ENCODE data around the gene LMAN1L. TPM values are rescaled to one million over a fixed set of nuclear protein-coding genes. Genes with fewer than 3 reads are reported as not detected.

The LMAN1L gene
- total RNA-seq, 1 experiment from 2014 or later, result not detected

DNA sequence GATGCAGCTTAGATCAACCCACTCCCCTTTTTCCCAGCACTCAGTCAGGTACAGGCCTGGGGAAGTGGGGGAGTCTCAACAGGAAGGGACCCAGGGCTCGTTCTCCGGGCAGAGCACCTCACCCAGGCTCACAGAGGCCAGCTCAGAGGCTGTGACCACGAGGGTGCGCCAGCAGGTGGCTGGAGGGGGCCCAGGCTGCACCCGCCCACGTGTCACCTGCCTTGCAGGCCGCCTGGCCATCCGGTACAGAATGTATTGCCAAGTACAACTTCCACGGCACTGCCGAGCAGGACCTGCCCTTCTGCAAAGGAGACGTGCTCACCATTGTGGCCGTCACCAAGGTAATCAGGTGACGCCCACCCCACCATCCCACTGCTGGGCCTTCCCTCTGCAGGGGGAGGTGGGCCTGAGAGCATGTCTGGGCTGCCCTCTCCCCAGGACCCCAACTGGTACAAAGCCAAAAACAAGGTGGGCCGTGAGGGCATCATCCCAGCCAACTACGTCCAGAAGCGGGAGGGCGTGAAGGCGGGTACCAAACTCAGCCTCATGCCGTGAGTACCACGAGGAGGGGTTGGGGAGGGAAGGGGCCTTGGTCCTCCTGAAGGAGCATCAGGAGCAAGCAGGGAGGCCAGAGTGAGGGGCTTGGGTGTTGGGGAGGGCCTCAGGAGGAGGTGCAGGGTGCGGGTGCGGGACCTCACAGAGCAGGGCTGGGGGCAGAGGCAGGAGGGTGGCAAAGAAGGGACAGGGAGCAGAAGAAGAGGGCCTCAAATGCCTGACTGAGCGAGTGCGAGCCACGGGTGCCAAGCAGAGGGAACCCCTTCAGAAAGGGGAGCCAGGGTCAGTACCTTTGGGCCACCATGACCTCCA is 14.0 kb upstream of the LMAN1L start:
- ChIA-PET CTCF (interaction anchor here (0.6 to 4.9 kb wide), 17 partner anchors 9 to 168 kb away, joined by 3 to 101 read pairs (median 7); partner anchors contain the start of genes CPLX3 and CSK), POLR2A (no interaction called here)
- Mint-ChIP-seq H3K36me3 (peaks cover 7% of the 10 kb centered on the region; the same call in 1 of the 2 replicates), H3K4me1 (0 out of 2 replicates have a peak, but pooled peaks cover 2% of the 10 kb centered on the region), H3K4me3 (no peak overlapping the region), H3K9me3 (no peaks in the 10 kb centered on the region), H3K27ac (no peak overlapping the region; the same call in 1 of the 2 replicates), H3K27me3 (ENCODE audit: low read depth) (no peaks in the 10 kb centered on the region)
- ATAC-seq (no peak), DNase-seq (ENCODE audit: low spot score) (no peak)
- TF ChIP-seq GABPB1 (CRISPR knock-in tag; IDR thresholded peaks at IDR 0.05) (no peak), TCF7 (CRISPR knock-in tag; IDR thresholded peaks at IDR 0.05; ENCODE audit: low read depth) (no peak), ESRRA (CRISPR knock-in tag; IDR thresholded peaks at IDR 0.05; ENCODE audit: borderline replicate concordance) (no peak), FOXK1 (CRISPR knock-in tag; IDR thresholded peaks at IDR 0.05) (no peak), KAT7 (CRISPR knock-in tag; IDR thresholded peaks at IDR 0.05; ENCODE audit: borderline replicate concordance) (no peak), NFYB (CRISPR knock-in tag; conservative IDR thresholded peaks at IDR 0.05; ENCODE audit: low read depth) (no peak), NFATC4 (CRISPR knock-in tag; IDR thresholded peaks at IDR 0.05) (no peak), ZNF263 (CRISPR knock-in tag; IDR thresholded peaks at IDR 0.05; ENCODE audit: low read depth) (no peak), IRF2 (CRISPR knock-in tag; IDR thresholded peaks at IDR 0.05; ENCODE audit: borderline replicate concordance, low read depth) (no peak), CREB1 (CRISPR knock-in tag; IDR thresholded peaks at IDR 0.05) (no peak), ZNF219 (CRISPR knock-in tag; IDR thresholded peaks at IDR 0.05; ENCODE audit: borderline replicate concordance) (no peak)
- TF ChIP-seq, protein P1, sequence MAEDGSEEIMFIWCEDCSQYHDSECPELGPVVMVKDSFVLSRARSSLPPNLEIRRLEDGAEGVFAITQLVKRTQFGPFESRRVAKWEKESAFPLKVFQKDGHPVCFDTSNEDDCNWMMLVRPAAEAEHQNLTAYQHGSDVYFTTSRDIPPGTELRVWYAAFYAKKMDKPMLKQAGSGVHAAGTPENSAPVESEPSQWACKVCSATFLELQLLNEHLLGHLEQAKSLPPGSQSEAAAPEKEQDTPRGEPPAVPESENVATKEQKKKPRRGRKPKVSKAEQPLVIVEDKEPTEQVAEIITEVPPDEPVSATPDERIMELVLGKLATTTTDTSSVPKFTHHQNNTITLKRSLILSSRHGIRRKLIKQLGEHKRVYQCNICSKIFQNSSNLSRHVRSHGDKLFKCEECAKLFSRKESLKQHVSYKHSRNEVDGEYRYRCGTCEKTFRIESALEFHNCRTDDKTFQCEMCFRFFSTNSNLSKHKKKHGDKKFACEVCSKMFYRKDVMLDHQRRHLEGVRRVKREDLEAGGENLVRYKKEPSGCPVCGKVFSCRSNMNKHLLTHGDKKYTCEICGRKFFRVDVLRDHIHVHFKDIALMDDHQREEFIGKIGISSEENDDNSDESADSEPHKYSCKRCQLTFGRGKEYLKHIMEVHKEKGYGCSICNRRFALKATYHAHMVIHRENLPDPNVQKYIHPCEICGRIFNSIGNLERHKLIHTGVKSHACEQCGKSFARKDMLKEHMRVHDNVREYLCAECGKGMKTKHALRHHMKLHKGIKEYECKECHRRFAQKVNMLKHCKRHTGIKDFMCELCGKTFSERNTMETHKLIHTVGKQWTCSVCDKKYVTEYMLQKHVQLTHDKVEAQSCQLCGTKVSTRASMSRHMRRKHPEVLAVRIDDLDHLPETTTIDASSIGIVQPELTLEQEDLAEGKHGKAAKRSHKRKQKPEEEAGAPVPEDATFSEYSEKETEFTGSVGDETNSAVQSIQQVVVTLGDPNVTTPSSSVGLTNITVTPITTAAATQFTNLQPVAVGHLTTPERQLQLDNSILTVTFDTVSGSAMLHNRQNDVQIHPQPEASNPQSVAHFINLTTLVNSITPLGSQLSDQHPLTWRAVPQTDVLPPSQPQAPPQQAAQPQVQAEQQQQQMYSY (CRISPR knock-in tag; IDR thresholded peaks at IDR 0.05), result no peak
- TF ChIP-seq, protein P2, sequence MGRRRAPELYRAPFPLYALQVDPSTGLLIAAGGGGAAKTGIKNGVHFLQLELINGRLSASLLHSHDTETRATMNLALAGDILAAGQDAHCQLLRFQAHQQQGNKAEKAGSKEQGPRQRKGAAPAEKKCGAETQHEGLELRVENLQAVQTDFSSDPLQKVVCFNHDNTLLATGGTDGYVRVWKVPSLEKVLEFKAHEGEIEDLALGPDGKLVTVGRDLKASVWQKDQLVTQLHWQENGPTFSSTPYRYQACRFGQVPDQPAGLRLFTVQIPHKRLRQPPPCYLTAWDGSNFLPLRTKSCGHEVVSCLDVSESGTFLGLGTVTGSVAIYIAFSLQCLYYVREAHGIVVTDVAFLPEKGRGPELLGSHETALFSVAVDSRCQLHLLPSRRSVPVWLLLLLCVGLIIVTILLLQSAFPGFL (CRISPR knock-in tag; IDR thresholded peaks at IDR 0.05; ENCODE audit: borderline replicate concordance), result no peak
- TF ChIP-seq, protein P3, sequence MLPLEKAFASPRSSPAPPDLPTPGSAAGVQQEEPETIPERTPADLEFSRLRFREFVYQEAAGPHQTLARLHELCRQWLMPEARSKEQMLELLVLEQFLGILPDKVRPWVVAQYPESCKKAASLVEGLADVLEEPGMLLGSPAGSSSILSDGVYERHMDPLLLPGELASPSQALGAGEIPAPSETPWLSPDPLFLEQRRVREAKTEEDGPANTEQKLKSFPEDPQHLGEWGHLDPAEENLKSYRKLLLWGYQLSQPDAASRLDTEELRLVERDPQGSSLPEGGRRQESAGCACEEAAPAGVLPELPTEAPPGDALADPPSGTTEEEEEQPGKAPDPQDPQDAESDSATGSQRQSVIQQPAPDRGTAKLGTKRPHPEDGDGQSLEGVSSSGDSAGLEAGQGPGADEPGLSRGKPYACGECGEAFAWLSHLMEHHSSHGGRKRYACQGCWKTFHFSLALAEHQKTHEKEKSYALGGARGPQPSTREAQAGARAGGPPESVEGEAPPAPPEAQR (CRISPR knock-in tag; IDR thresholded peaks at IDR 0.05), result no peak
- TF ChIP-seq, protein P4, sequence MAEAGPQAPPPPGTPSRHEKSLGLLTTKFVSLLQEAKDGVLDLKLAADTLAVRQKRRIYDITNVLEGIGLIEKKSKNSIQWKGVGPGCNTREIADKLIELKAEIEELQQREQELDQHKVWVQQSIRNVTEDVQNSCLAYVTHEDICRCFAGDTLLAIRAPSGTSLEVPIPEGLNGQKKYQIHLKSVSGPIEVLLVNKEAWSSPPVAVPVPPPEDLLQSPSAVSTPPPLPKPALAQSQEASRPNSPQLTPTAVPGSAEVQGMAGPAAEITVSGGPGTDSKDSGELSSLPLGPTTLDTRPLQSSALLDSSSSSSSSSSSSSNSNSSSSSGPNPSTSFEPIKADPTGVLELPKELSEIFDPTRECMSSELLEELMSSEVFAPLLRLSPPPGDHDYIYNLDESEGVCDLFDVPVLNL (CRISPR knock-in tag; IDR thresholded peaks at IDR 0.05; ENCODE audit: borderline replicate concordance, low read depth), result no peak
- TF ChIP-seq, protein P5, sequence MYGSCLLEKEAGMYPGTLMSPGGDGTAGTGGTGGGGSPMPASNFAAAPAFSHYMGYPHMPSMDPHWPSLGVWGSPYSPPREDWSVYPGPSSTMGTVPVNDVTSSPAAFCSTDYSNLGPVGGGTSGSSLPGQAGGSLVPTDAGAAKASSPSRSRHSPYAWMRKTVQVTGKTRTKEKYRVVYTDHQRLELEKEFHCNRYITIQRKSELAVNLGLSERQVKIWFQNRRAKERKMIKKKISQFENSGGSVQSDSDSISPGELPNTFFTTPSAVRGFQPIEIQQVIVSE (CRISPR knock-in tag; IDR thresholded peaks at IDR 0.05; ENCODE audit: borderline replicate concordance), result no peak
- TF ChIP-seq, protein P6, sequence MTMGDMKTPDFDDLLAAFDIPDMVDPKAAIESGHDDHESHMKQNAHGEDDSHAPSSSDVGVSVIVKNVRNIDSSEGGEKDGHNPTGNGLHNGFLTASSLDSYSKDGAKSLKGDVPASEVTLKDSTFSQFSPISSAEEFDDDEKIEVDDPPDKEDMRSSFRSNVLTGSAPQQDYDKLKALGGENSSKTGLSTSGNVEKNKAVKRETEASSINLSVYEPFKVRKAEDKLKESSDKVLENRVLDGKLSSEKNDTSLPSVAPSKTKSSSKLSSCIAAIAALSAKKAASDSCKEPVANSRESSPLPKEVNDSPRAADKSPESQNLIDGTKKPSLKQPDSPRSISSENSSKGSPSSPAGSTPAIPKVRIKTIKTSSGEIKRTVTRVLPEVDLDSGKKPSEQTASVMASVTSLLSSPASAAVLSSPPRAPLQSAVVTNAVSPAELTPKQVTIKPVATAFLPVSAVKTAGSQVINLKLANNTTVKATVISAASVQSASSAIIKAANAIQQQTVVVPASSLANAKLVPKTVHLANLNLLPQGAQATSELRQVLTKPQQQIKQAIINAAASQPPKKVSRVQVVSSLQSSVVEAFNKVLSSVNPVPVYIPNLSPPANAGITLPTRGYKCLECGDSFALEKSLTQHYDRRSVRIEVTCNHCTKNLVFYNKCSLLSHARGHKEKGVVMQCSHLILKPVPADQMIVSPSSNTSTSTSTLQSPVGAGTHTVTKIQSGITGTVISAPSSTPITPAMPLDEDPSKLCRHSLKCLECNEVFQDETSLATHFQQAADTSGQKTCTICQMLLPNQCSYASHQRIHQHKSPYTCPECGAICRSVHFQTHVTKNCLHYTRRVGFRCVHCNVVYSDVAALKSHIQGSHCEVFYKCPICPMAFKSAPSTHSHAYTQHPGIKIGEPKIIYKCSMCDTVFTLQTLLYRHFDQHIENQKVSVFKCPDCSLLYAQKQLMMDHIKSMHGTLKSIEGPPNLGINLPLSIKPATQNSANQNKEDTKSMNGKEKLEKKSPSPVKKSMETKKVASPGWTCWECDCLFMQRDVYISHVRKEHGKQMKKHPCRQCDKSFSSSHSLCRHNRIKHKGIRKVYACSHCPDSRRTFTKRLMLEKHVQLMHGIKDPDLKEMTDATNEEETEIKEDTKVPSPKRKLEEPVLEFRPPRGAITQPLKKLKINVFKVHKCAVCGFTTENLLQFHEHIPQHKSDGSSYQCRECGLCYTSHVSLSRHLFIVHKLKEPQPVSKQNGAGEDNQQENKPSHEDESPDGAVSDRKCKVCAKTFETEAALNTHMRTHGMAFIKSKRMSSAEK (CRISPR knock-in tag; IDR thresholded peaks at IDR 0.05; ENCODE audit: borderline replicate concordance), result no peak
- TF ChIP-seq, protein P7, sequence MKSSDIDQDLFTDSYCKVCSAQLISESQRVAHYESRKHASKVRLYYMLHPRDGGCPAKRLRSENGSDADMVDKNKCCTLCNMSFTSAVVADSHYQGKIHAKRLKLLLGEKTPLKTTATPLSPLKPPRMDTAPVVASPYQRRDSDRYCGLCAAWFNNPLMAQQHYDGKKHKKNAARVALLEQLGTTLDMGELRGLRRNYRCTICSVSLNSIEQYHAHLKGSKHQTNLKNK (CRISPR knock-in tag; IDR thresholded peaks at IDR 0.05), result no peak
